Ovary (tissue), 1 donor: Measurements from ENCODE around the gene CLDN34.

Source experiments
- EP300 ChIP-seq: sonication (generic); formaldehyde crosslinking; IDR thresholded peaks from one replicate; pipeline ENCODE4 v1.6.1; 2017; ENCODE audit warnings: antibody characterized with exemption
- POLR2A ChIP-seq: fragments of 450-650 bp; IDR thresholded peaks from one replicate; pipeline ENCODE4 v1.6.1; 2017; ENCODE audit warnings: antibody characterized with exemption, mild to moderate bottlenecking, moderate library complexity

GRCh38 chrX:10011261-10011931 lies 44.2 kb downstream of the CLDN34 start:
- TF ChIP-seq EP300 = no peak
- no peak for TF ChIP-seq POLR2A
